Sigmoid colon (tissue), 7 donors: Measurements from ENCODE around the gene APLP2. TPM values are rescaled to one million over a fixed set of nuclear protein-coding genes. Genes with fewer than 3 reads are reported as not detected.

ENCODE experiments used
- DNase-seq: peaks from one replicate; pipeline ENCODE4 v3.0.0-alpha.2; 2019
- H3K27ac ChIP-seq, 4 donors: fragments of 200-600 bp; sonication (generic); one replicate each; pipeline ENCODE4 v1.5.1; 2016 to 2019; ENCODE audit warnings: mild to moderate bottlenecking in 1 of 4
- H3K27me3 ChIP-seq, 3 donors: fragments of 200-600 bp; sonication (generic); one replicate each; pipeline ENCODE4 v1.5.1; 2019; ENCODE audit warnings: mild to moderate bottlenecking in 1 of 3
- H3K36me3 ChIP-seq, 4 donors: fragments of 200-600 bp; sonication (generic); one replicate each; pipeline ENCODE4 v1.5.1; 2016 to 2019
- H3K4me1 ChIP-seq, 4 donors: fragments of 200-600 bp; sonication (generic); one replicate each; pipeline ENCODE4 v1.5.1; 2017 to 2019
- H3K4me3 ChIP-seq, 4 donors: fragments of 200-600 bp; sonication (generic); one replicate each; pipeline ENCODE4 v1.5.1; 2017 to 2019; ENCODE audit warnings: mild to moderate bottlenecking in 2 of 4, moderate library complexity in 1 of 4
- H3K9me3 ChIP-seq, 4 donors: fragments of 200-600 bp in 3 of 4; sonication (generic) in 3 of 4; one replicate each; pipeline versions ENCODE4 v1.5.1 to v1.6.1; 2013 to 2019
- CTCF ChIP-seq, 4 experiments: fragments of 450-650 bp in 3 of 4; fragments of 200-600 bp in 1 of 4; IDR thresholded peaks; one replicate each; pipeline ENCODE4 v1.5.1; 2016 to 2019; ENCODE audit warnings: antibody characterized with exemption in 4 of 4, mild to moderate bottlenecking in 3 of 4, moderate library complexity in 2 of 4
- EP300 ChIP-seq, 4 donors: sonication (generic); formaldehyde crosslinking; IDR thresholded peaks; one replicate each; pipeline ENCODE4 v1.6.1; 2017; ENCODE audit warnings: antibody characterized with exemption in 4 of 4
- POLR2A ChIP-seq, 2 donors: fragments of 450-650 bp; IDR thresholded peaks; one replicate each; pipeline ENCODE4 v1.6.1; 2016; ENCODE audit warnings: antibody characterized with exemption in 2 of 2, mild to moderate bottlenecking in 2 of 2, moderate library complexity in 2 of 2
- POLR2AphosphoS5 ChIP-seq, 4 donors: sonication (generic); formaldehyde crosslinking; IDR thresholded peaks; one replicate each; pipeline ENCODE4 v1.6.1; 2017; ENCODE audit warnings: antibody characterized with exemption in 4 of 4
- WGBS, 2 donors: extraction: QIAGEN DNeasy Blood & Tissue Kit; methylation state at CpG; one replicate each; pipeline ENCODE4 v1.1.7; 2013; 5-methylcytosine and 5-hydroxymethylcytosine counted together
- intact Hi-C: fragments of 100-400 bp; cut with DNase I; formaldehyde crosslinking; loops from one replicate; pipeline ENCODE4 v1.15.1; 2023
- polyA plus RNA-seq, 3 donors: library from polyadenylated mRNA; stranded (reverse); fragments of 200-250 nt; gene quantifications; one replicate each; pipeline ENCODE4 v1.2.3, GENCODE V29; 2013
- total RNA-seq, 4 donors: library from RNA; depleted of rRNA; stranded (reverse); fragments of >200 nt; gene quantifications; one replicate each; pipeline ENCODE4 v1.1.0, GENCODE V29; 2016
- donor health status: healthy with polysubstance abuse.
- donor health status: Bipolar disorder and iron deficiency.
- donor health status: healthy.

APLP2 gene
- total and polyA plus RNA-seq, 7 donors = 39.0 to 276 (median 247) TPM

GRCh38 chr11:130174642-130175041 is 104.9 kb downstream of the APLP2 start:
- Histone ChIP-seq H3K27ac (no peak overlapping the region), H3K27me3 (no peaks in the 10 kb centered on the region), H3K9me3 (peaks cover 0 to 6% (median 3%) of the 10 kb centered on the region in 4 donors), H3K36me3 (no peaks in the 10 kb centered on the region), H3K4me1 (no peaks in the 10 kb centered on the region), H3K4me3 (no peak overlapping the region)
- 93 to 94% methylated on average over 4 of the region's 4 CpGs for WGBS, 2 donors
- intact Hi-C loops = no loop called here
- DNase-seq = no peak
- no peak for TF ChIP-seq POLR2A (IDR thresholded peaks at IDR 0.05)
- no peak for TF ChIP-seq POLR2AphosphoS5 (IDR thresholded peaks at IDR 0.05)
- no peak for TF ChIP-seq CTCF (IDR thresholded peaks at IDR 0.05)
- TF ChIP-seq EP300 (IDR thresholded peaks at IDR 0.05) = no peak

- peaks cover 0 to 6% (median 3%) of the 10 kb centered on the region in 4 donors for H3K9me3 ChIP-seq
- TF ChIP-seq EP300 (IDR thresholded peaks at IDR 0.05) (no peak), POLR2AphosphoS5 (IDR thresholded peaks at IDR 0.05) (no peak), POLR2A (IDR thresholded peaks at IDR 0.05) (no peak), CTCF (IDR thresholded peaks at IDR 0.05) (no peak)
- H3K27ac ChIP-seq = no peak overlapping the region
- H3K27me3 ChIP-seq = no peaks in the 10 kb centered on the region
- no peak for DNase-seq
- intact Hi-C loops = no loop called here
- H3K36me3 ChIP-seq = no peaks in the 10 kb centered on the region
- WGBS, 2 donors = 39 to 70% methylated on average over 5 of the region's 5 CpGs
- H3K4me3 ChIP-seq = no peak overlapping the region
- H3K4me1 ChIP-seq = no peaks in the 10 kb centered on the region
Observed at GRCh38 chr11:130175898-130176297, 106.2 kb downstream of the APLP2 start.

GRCh38 chr11:130177782-130178181 is 108.1 kb downstream of the APLP2 start:
- TF ChIP-seq POLR2A (IDR thresholded peaks at IDR 0.05) = no peak
- no peak for TF ChIP-seq POLR2AphosphoS5 (IDR thresholded peaks at IDR 0.05)
- no peak for TF ChIP-seq EP300 (IDR thresholded peaks at IDR 0.05)
- TF ChIP-seq CTCF (IDR thresholded peaks at IDR 0.05) = no peak
- H3K4me3 ChIP-seq = no peak overlapping the region
- intact Hi-C loops = no loop called here
- 32 to 84% methylated on average over 10 of the region's 10 CpGs for WGBS, 2 donors
- H3K4me1 ChIP-seq = no peaks in the 10 kb centered on the region
- H3K36me3 ChIP-seq = no peaks in the 10 kb centered on the region
- no peak overlapping the region for H3K27ac ChIP-seq
- peaks cover 0 to 6% (median 3%) of the 10 kb centered on the region in 4 donors for H3K9me3 ChIP-seq
- DNase-seq = no peak
- H3K27me3 ChIP-seq = no peaks in the 10 kb centered on the region

GRCh38 chr11:130178441-130179339 is 109.0 kb downstream of the APLP2 start:
- Histone ChIP-seq H3K27me3 (no peaks in the 10 kb centered on the region), H3K36me3 (no peaks in the 10 kb centered on the region), H3K27ac (no peak overlapping the region), H3K9me3 (peaks cover 0 to 6% (median 3%) of the 10 kb centered on the region in 4 donors), H3K4me3 (no peak overlapping the region), H3K4me1 (no peaks in the 10 kb centered on the region)
- intact Hi-C loops = no loop called here
- no peak for TF ChIP-seq CTCF (IDR thresholded peaks at IDR 0.05)
- no peak for TF ChIP-seq POLR2A (IDR thresholded peaks at IDR 0.05)
- no peak for TF ChIP-seq EP300 (IDR thresholded peaks at IDR 0.05)
- TF ChIP-seq POLR2AphosphoS5 (IDR thresholded peaks at IDR 0.05) = no peak
- no peak for DNase-seq
- WGBS, 2 donors = 14 to 54% methylated on average over 16 of the region's 16 CpGs
